Adrenal gland (tissue), 5 donors: Measurements from ENCODE around the gene STEAP1B.

ENCODE experiments used
- POLR2A ChIP-seq, 2 donors: fragments of 450-650 bp; IDR thresholded peaks; one replicate each; pipeline ENCODE4 v1.6.1; 2017; ENCODE audit warnings: antibody characterized with exemption in 2 of 2, mild to moderate bottlenecking in 2 of 2, moderate library complexity in 1 of 2
- TF ChIP-seq, protein P1 (sequence below), 6 experiments: fragments of 450-650 bp in 4 of 6; fragments of 200-600 bp in 2 of 6; sonication (generic) in 1 of 6; IDR thresholded peaks; 1 replicate in 5 of 6; 2 replicates in 1 of 6; pipeline versions ENCODE4 v1.5.1 to v1.8.0; 2016 to 2021; ENCODE audit warnings: antibody characterized with exemption in 6 of 6, mild to moderate bottlenecking in 2 of 6, moderate library complexity in 1 of 6
- donor health status: DM: no; HTN: no; CAD: no.

DNA sequence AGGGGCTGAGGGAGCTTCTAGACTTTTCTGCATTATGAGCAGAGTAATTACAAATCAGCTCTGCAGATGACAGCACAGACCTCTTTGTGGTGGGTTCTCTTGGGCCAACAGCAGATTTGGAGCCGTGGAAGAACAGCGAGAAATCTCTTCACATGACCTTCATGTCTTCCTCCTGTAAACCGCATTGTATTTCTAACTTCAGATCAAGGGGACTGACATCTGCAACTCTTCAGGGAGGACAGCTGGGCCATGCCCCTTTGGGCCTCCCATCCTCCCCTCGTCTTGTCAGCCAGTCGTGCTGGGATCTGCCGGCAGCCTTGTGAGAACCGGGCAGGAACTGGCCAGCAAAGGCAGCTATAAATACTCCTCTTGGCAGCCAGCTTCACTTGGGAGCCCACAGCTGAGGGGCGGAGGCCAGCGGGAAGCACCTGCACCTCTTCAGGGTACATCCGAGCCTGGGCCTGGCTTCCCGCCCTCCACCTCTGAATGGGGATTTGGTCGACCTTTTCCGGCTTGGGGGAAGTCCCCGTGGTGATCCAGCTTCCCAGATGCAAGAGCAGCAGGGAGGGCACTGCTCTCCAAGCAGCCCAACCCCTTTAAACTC is 54.7 kb downstream of the STEAP1B start:
- TF ChIP-seq, protein P1, sequence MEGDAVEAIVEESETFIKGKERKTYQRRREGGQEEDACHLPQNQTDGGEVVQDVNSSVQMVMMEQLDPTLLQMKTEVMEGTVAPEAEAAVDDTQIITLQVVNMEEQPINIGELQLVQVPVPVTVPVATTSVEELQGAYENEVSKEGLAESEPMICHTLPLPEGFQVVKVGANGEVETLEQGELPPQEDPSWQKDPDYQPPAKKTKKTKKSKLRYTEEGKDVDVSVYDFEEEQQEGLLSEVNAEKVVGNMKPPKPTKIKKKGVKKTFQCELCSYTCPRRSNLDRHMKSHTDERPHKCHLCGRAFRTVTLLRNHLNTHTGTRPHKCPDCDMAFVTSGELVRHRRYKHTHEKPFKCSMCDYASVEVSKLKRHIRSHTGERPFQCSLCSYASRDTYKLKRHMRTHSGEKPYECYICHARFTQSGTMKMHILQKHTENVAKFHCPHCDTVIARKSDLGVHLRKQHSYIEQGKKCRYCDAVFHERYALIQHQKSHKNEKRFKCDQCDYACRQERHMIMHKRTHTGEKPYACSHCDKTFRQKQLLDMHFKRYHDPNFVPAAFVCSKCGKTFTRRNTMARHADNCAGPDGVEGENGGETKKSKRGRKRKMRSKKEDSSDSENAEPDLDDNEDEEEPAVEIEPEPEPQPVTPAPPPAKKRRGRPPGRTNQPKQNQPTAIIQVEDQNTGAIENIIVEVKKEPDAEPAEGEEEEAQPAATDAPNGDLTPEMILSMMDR (IDR thresholded peaks at IDR 0.05): no peak
- no peak for TF ChIP-seq POLR2A (IDR thresholded peaks at IDR 0.05)
